Uterus (tissue), 2 donors: ENCODE measurements around the gene TMEM119.

ENCODE experiments used
- CTCF ChIP-seq, 4 experiments: fragments of 200-600 bp in 2 of 4; fragments of 450-650 bp in 2 of 4; sonication (generic) in 2 of 4; IDR thresholded peaks; one replicate each; pipeline ENCODE4 v1.5.1; 2016 to 2019; ENCODE audit warnings: antibody characterized with exemption in 4 of 4, mild to moderate bottlenecking in 2 of 4, moderate library complexity in 1 of 4
- POLR2A ChIP-seq, 2 donors: fragments of 450-650 bp; IDR thresholded peaks; one replicate each; pipeline ENCODE4 v1.6.1; 2016; ENCODE audit warnings: antibody characterized with exemption in 2 of 2, mild to moderate bottlenecking in 1 of 2, moderate library complexity in 1 of 2

GRCh38 chr12:108578264-108578663 lies 19.6 kb downstream of the TMEM119 start:
- TF ChIP-seq CTCF (IDR thresholded peaks at IDR 0.05) (no peak), POLR2A (IDR thresholded peaks at IDR 0.05) (no peak)
